ENCODE results near the gene MORC3.
A peak's percentile ranks its signal among the peaks of the same experiment; 100 is the strongest.
"Not testable (repeated sequence)": the region's sequence is repeated elsewhere in the genome, so short reads cannot be mapped to it uniquely, and the experiment has no call there.

The MORC3 gene

GRCh38 chr21:36325373-36326010 lies 5.5 kb downstream of the MORC3 start:
- no peak for DNase-seq

GRCh38 chr21:36330904-36331303 lies 10.9 kb downstream of the MORC3 start:
- DNase-seq: no peak

- DNase-seq: no peak
Observed at GRCh38 chr21:36337099-36337509, 17.1 kb downstream of the MORC3 start.

- no peak for DNase-seq
Observed at GRCh38 chr21:36338975-36339374, 19.0 kb downstream of the MORC3 start.

- not testable (repeated sequence) for DNase-seq
Observed at GRCh38 chr21:36342581-36342980, 22.6 kb downstream of the MORC3 start.

- DNase-seq: no peak
Observed at GRCh38 chr21:36344931-36345330, 24.9 kb downstream of the MORC3 start.

- DNase-seq: no peak
Observed at GRCh38 chr21:36347278-36347961, 27.4 kb downstream of the MORC3 start.

- DNase-seq: no peak
Observed at GRCh38 chr21:36347962-36348328, 27.9 kb downstream of the MORC3 start.

- no peak for DNase-seq
Observed at GRCh38 chr21:36349315-36349714, 29.3 kb downstream of the MORC3 start.

GRCh38 chr21:36350282-36350910 lies 30.4 kb downstream of the MORC3 start:
- DNase-seq: no peak

- no peak for DNase-seq
Observed at GRCh38 chr21:36354918-36355680, 35.1 kb downstream of the MORC3 start.

- DNase-seq: no peak
Observed at GRCh38 chr21:36355868-36356267, 35.9 kb downstream of the MORC3 start.

GRCh38 chr21:36359185-36359584 lies 39.2 kb downstream of the MORC3 start:
- DNase-seq: no peak

- no peak for DNase-seq
Observed at GRCh38 chr21:36369064-36369685, 49.2 kb downstream of the MORC3 start.

- no peak for DNase-seq
Observed at GRCh38 chr21:36375994-36376393, 56.0 kb downstream of the MORC3 start.

- no peak for DNase-seq
Observed at GRCh38 chr21:36377391-36377842, 57.4 kb downstream of the MORC3 start.

GRCh38 chr21:36379251-36379650 lies 59.3 kb downstream of the MORC3 start:
- DNase-seq: no peak

- no peak for DNase-seq
Observed at GRCh38 chr21:36381841-36382589, 62.0 kb downstream of the MORC3 start.

GRCh38 chr21:36382722-36383121 lies 62.7 kb downstream of the MORC3 start:
- DNase-seq: not testable (repeated sequence)

- no peak for DNase-seq
Observed at GRCh38 chr21:36384885-36385232, 64.9 kb downstream of the MORC3 start.

- peak; percentile 78 for DNase-seq
Observed at GRCh38 chr21:36385233-36386030, 65.4 kb downstream of the MORC3 start, which contains the start of gene CHAF1B. Gene CHAF1B, plus strand, starts transcription at chr21:36385392. Its CDS starts 745 bp downstream, at chr21:36386137.
